ENCODE data around the gene MARS1.

MARS1 gene

DNA sequence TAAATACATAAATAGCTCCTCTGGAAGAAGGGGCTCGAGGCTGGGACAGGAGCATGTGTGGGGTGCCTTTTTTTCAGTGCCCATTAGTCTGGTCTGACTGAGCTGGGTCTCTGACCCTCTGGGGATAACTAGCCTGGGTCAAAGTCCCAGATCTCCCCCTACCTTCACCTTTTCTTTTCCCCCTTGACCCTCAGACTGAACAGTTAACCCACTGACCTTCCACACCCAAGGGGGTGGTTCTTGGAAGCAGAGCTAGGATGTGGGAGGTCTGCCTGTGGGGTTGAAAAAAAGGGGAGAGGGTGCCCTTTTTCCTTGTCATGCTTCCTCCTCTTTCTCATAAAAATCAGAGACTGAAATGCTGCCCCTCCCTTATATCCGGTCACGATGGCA lies 29.2 kb upstream of the MARS1 start:
- DNase-seq (ENCODE audit: low read depth): no peak

DNA sequence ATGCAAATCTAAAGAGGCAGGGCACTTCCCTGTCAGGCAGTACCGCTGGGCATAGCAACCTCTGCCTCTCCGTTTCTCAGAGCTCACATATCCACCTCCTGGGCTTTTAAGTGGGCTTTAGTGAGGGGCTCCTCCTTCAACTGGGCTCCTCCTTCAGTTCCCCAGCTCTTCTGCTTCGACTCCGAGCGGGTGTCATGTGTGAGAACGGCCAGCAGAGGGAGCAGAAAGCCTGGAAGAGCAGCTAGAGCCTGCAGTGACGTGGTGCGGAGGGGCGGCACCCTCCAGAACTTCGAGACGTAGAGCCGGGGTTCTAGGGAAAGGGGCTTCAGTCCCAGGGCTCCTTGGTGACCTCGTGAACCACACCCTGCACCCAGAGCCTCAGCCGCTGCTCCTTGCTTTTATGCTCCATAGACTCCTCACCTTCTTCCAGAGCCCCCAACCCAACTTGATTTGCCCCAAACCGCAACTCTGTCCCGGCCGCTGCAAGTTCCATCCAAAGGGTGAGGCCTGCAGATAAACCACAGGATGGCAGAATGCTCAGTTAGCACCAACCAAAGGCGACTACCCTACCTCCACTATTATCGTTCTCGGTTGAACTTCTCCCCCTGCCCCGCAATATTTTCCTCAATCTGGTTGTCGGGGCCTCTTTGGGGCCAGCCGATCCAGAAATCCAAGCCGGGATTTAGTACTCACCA lies 28.7 kb upstream of the MARS1 start:
- peak; percentile 93 for DNase-seq (ENCODE audit: low read depth)

DNA sequence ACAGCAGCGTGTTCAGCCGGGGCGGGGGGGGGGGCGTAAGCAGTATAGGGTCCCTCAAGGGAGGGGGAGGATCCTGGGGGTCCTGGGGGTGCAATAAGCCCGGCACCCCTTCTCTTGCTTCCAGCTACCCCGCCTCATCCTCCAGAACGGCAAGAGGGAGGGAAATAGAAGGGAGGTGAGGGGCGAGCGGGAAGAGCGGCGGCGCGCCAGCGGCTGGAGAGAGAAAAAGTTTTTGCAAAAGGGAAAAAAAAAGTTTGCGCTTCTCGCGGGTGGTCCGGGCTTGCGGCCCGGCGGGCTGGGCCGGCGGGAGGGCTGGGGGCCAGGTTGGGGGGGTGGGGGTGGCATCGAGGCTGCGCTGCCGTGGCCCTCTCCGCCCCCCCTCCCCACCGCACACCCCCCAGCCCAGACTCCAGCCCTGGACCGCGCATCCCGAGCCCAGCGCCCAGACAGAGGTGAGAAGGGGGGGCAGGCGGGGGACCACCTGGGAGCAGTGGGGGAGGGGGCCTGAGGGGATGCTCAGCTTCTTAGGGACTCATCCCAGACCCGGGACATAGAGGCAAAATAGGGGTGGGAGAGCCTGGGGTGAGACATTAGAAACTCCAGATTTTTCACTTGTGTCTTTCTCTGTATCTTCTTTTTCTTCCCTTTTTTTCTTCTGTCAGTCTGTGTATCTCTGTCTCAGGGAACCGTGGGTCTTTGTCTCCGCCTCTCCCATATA lies 28.0 kb upstream of the MARS1 start, which contains the start of gene GLI1:
GLI1 (plus strand) TSS at position 36 of the 718 bp plus-strand sequence. CDS start 3,907 bp downstream, outside the sequence.
- DNase-seq (ENCODE audit: low read depth): no peak

DNA sequence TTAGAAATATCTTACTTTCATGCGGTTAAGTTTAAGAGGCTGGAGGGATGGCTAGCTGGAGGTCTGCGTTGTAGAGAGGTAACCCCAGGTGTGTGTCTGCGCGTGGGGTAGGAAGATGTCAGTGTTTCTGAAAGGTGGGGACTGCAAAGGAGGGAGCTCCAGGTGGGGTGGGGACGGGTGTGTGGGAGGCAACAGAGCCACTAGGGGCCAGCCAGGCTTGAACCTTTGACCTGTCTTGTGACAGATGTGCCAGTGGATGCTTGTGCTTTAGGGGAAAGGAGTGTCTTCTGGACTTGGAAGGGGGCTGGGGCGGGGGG lies 27.4 kb upstream of the MARS1 start:
- DNase-seq (ENCODE audit: low read depth): no peak

DNA sequence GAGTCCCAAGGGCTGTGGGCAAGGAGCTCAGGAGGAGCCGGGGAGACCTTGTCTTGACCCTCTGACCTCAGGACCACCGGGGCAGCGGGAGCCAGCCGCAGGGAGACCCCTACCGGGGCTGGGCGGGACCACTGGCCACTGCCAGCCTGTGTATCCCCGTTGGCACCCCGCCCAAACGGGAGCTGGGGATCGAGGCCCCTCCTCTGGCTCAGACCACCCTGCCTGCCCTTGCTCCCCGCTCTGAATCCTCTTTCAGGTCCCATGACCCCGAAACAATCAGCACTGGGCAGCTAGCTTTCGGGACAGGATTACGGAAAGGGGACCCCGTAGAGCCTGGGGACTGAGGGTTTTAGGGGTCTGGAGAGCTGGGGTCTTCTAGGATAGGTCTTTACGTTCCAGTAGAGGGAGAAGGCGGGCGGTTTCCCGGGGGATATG lies 27.0 kb upstream of the MARS1 start:
- no peak for DNase-seq (ENCODE audit: low read depth)

DNA sequence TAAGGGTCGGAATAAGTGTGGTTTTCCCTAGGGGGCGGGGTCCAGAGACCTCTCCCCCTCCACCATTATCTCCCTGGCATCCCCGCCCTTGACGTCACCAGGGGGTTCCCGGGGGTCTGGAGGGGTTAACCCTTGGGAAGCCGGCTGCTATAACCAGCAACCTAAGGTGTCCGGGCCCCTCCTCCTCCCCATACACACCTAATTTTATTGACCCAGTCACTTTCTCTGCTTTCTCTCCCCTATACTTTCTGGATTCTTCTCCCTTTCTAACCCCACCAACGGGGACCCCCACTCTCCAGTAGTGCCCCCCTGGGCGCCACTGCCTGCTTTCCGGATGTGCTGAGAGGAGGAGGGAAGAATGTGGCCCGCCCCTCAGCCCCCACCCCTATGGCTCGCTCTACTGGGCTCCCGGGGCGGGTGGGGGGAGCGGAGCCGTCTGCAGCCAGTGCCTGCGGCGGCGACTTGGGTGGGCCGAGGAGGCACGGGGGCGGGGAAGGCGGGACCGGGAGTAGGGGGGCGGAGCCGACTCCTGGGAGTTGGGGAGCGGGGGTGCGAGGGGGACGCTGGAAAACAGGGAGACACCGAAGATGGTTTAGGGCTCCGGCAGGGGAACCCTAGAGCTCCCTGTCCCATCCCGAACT lies 26.5 kb upstream of the MARS1 start:
- no peak for DNase-seq (ENCODE audit: low read depth)

DNA sequence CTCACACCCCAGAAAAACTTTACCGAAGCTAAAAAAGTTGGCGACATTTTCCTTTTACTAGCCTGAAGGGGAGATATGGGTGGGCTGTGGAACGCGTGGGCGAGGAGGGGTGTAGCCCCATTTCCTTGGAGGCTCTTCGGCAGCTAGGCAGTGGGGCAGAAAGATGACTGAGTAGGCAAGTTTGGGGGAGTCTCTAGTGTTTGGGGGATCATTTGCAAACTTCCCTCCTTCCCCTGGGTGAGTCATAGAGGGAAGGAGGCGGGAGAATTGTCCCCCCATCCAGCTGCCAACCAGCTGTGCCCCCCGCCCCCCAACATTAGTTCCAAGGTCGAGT lies 26.0 kb upstream of the MARS1 start:
- no peak for DNase-seq (ENCODE audit: low read depth)

DNA sequence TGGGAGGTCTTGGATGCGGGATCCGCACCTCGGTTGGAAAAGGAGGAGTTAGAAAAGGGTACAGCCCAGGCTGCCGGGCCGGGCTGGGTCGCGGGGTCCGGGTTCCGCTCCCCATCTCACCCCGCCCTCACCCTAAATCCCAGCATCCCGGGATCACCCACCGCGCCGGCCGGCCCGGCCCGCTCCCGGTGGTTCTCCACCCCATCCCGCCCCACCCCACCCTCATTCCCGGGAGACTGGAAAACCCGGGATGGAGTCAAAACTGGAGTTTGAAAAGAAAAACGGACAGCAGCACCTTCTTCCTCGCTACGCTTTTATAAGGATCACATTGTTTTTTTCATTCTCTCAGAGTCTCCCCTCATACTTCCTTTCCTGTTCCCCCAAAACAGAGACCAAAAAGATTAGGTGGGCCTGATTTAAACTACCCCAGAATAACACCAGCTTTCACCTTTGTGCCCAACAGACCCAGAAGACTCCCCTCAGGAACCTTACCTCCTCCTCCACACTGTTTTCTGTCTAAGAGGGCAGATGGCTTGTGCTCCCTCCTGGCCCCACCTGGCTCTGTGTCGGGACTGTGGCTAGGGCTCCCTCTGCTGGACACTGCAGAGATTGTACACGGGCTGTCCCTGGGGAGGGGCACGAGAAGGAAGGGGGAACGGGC lies 25.5 kb upstream of the MARS1 start:
- peak; percentile 86 for DNase-seq (ENCODE audit: low read depth)

DNA sequence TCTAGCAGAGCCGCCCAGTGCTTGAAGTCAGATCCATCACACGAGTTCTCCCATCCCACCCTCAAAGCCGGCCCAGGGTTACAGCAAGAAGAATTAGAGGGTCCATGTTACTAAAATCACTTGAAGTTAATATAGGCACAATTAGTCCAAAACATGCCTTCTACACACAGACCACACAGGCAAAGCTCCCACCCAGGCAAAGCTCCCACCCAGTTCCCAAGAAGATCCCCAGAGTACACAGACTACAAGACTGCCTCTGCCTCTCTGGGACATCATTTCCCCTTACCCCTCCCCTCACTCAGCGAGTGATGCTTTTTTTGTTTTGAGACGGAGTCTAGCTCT lies 25.0 kb upstream of the MARS1 start:
- DNase-seq (ENCODE audit: low read depth): no peak

DNA sequence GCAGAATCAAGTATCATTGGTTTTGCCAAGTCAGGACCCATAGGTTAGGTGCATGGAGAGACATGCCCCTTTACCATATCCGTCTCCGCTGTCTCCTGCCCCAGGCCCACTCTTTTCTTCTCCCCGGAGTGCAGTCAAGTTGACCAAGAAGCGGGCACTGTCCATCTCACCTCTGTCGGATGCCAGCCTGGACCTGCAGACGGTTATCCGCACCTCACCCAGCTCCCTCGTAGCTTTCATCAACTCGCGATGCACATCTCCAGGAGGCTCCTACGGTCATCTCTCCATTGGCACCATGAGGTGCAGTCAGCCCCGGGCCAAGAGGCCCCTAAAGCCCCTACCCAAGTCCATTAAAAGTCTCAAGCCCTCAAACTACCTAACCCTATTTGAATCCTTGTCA lies 23.3 kb upstream of the MARS1 start:
- DNase-seq (ENCODE audit: low read depth): no peak

DNA sequence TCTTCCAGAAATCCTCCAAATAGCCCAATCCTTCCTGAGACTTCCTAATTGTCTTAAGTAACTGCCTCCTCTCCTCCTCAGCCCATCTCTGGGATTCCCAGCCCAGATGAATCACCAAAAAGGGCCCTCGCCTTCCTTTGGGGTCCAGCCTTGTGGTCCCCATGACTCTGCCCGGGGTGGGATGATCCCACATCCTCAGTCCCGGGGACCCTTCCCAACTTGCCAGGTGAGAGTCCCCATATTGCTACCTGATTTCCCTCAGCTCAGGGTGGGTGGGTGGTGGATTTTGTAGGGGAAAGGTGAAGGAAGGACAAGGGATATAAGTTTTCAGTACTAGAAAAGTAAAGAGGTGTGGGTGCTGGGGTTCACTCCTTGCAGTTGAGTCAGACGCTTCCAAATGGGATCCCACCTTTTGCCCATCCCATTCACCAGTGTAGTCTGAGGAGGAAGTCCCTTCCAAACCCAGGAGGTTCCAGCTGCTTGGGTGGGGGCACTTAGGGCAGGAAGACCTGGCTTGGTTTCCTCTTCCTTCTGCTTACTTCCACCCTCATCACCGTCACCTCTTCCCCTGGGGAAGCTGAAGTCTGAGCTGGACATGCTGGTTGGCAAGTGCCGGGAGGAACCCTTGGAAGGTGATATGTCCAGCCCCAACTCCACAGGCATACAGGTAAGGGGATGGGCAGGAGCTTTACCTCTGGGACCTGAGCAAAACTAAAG lies 22.7 kb upstream of the MARS1 start:
- no peak for DNase-seq (ENCODE audit: low read depth)

DNA sequence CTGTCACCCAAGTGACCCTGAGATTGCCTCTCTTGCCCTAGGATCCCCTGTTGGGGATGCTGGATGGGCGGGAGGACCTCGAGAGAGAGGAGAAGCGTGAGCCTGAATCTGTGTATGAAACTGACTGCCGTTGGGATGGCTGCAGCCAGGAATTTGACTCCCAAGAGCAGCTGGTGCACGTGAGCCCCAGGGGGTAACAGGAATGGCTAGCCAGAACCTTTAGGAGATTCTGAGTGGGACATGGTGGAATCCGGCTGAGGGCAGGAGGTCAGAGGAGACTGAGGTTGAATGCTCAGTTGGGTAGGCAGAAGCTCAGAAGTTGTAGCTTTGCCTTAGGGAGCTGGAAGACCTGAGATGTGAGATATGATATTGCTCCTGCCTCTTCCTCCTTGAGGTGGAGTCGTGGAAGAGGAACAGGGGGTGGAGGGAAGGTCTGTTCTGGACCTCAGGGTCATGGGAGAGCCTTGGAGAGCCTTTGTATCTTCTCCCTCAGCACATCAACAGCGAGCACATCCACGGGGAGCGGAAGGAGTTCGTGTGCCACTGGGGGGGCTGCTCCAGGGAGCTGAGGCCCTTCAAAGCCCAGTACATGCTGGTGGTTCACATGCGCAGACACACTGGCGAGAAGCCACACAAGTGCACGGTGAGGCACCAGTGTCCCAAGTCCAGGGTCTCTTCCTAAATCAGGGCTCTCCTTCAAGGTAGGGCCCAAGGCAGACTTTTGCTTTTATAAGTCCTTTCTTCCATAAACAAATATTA lies 21.9 kb upstream of the MARS1 start:
- no peak for DNase-seq (ENCODE audit: low read depth)

DNA sequence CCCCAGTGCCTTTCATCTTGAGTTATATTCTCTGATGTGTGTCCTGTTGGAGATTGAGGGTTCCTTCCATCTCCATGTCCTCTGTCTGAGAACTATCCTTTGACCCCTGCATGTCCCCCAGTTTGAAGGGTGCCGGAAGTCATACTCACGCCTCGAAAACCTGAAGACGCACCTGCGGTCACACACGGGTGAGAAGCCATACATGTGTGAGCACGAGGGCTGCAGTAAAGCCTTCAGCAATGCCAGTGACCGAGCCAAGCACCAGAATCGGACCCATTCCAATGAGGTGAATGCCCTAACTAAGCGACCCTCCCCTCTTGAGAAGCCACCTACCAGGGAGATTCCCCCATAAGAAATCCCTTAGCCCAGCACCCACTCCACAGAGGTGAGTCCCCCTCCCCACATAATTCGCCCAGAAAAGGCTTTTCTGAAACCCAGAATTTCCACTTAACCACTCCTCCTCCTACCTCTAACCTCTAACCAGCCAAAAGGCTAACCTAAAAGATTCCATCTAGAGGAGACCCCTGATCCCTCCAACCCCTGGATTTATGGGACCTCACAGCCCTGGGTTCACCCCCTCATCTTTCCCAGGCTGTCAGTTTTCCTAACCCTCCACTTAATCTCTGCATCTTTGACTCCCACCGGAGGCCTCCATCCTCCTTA lies 20.5 kb upstream of the MARS1 start:
- DNase-seq (ENCODE audit: low read depth): no peak

DNA sequence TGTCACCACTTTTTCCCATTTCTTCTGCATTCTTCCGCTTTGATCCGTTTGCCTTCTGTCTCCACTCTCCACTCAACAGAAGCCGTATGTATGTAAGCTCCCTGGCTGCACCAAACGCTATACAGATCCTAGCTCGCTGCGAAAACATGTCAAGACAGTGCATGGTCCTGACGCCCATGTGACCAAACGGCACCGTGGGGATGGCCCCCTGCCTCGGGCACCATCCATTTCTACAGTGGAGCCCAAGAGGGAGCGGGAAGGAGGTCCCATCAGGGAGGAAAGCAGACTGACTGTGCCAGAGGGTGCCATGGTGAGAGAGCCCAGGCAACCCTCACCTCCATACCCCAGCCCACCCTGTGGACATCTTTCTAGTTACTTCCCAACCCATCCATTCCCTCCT lies 20.0 kb upstream of the MARS1 start:
- DNase-seq (ENCODE audit: low read depth): no peak

DNA sequence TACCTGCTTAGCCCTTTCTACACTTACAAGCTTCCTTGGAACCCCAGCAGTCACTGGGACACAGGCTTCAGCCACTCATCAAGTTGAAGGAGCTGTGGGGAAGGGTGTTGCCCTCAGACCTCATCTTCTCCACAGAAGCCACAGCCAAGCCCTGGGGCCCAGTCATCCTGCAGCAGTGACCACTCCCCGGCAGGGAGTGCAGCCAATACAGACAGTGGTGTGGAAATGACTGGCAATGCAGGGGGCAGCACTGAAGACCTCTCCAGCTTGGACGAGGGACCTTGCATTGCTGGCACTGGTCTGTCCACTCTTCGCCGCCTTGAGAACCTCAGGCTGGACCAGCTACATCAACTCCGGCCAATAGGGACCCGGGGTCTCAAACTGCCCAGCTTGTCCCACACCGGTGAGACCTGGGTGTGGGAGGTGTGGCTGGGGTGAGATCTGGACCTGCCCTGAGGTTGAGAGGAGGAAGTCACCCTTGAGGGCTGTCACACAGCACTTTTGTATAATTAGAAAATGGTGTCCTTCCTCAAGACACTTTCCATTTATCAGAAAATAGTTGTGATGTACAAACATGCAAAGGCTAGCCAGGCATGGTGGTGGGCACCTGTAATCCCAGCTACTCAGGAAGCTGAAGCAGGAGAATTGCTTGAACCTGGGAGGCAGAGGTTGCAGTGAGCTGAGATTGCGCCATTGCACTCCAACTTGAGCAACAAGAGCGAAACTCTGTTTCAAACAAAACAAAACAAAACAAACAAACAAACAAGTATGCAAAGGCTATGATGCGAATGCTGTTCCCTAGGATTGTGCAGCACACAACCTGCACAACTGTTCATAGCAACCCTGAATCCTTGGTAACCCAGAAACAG lies 18.3 kb upstream of the MARS1 start:
- DNase-seq (ENCODE audit: low read depth): no peak

DNA sequence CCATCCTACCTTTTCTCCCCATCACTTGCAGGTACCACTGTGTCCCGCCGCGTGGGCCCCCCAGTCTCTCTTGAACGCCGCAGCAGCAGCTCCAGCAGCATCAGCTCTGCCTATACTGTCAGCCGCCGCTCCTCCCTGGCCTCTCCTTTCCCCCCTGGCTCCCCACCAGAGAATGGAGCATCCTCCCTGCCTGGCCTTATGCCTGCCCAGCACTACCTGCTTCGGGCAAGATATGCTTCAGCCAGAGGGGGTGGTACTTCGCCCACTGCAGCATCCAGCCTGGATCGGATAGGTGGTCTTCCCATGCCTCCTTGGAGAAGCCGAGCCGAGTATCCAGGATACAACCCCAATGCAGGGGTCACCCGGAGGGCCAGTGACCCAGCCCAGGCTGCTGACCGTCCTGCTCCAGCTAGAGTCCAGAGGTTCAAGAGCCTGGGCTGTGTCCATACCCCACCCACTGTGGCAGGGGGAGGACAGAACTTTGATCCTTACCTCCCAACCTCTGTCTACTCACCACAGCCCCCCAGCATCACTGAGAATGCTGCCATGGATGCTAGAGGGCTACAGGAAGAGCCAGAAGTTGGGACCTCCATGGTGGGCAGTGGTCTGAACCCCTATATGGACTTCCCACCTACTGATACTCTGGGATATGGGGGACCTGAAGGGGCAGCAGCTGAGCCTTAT lies 17.4 kb upstream of the MARS1 start:
- DNase-seq (ENCODE audit: low read depth): no peak

DNA sequence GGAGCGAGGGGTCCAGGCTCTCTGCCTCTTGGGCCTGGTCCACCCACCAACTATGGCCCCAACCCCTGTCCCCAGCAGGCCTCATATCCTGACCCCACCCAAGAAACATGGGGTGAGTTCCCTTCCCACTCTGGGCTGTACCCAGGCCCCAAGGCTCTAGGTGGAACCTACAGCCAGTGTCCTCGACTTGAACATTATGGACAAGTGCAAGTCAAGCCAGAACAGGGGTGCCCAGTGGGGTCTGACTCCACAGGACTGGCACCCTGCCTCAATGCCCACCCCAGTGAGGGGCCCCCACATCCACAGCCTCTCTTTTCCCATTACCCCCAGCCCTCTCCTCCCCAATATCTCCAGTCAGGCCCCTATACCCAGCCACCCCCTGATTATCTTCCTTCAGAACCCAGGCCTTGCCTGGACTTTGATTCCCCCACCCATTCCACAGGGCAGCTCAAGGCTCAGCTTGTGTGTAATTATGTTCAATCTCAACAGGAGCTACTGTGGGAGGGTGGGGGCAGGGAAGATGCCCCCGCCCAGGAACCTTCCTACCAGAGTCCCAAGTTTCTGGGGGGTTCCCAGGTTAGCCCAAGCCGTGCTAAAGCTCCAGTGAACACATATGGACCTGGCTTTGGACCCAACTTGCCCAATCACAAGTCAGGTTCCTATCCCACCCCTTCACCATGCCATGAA lies 16.8 kb upstream of the MARS1 start:
- DNase-seq (ENCODE audit: low read depth): no peak

DNA sequence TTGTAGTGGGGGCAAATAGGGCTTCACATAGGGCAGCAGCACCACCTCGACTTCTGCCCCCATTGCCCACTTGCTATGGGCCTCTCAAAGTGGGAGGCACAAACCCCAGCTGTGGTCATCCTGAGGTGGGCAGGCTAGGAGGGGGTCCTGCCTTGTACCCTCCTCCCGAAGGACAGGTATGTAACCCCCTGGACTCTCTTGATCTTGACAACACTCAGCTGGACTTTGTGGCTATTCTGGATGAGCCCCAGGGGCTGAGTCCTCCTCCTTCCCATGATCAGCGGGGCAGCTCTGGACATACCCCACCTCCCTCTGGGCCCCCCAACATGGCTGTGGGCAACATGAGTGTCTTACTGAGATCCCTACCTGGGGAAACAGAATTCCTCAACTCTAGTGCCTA lies 16.2 kb upstream of the MARS1 start:
- no peak for DNase-seq (ENCODE audit: low read depth)

DNA sequence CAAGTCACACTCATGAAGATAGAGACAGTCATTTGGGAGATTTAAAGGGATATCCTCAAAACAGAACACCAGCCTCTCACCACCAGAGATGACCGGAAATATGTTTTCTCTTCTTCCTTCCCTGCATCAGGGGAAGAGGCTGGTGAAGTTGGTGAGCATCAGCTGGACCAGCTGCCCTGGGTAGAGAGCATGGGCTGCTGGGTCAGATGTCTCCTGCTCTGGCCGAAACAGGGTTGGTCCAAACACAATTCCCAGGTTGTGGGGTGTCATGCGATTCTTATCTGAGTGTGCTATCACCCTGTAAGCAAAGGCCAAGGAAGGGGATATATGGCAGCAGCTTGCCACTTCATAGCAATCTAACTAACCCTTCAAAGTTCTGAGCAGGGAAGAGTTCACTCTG lies 15.5 kb upstream of the MARS1 start:
- DNase-seq (ENCODE audit: low read depth): no peak

Data from activated T-cell treated with anti-CD3 and anti-CD28 coated beads for 48 hours (primary cell).